Endothelial cell of umbilical vein (primary cell): ENCODE results near the gene USP6NL. TPM values are rescaled to one million over a fixed set of nuclear protein-coding genes. Genes with fewer than 3 reads are reported as not detected.

ENCODE experiments used
- BruUV-seq: library from RNA; stranded (reverse); fragments of 400-500 nt; replicated peaks from 2 replicates; lab custom pipeline; 2021; lab: Mats Ljungman, UMichigan
- CTCF ChIA-PET: fragments of 300-600, 350-600 bp; sonication (Branson Sonifier 250); formaldehyde crosslinking; loops from one replicate; lab custom pipeline; 2021; ENCODE audit warnings: antibody characterized with exemption, inconsistent platforms; lab: Charles Lee
- POLR2A ChIA-PET: fragments of 300-600, 350-600 bp; sonication (Branson Sonifier 250); formaldehyde crosslinking; loops from one replicate; lab custom pipeline; 2021; ENCODE audit warnings: antibody characterized with exemption, inconsistent platforms; lab: Charles Lee
- DNase-seq: peaks from one replicate; pipeline ENCODE4 v3.0.0-alpha.2; 2011; ENCODE audit warnings: low read depth, low spot score
- FAIRE-seq: peaks from 2 replicates; lab custom pipeline; 2011; peaks lifted over from hg19 to GRCh38; lab: Jason Lieb, UNC
- H2AFZ ChIP-seq: 2 replicates; pipeline ENCODE4 v1.6.0; 2012; ENCODE audit warnings: low read depth, low read length, control low read depth, inconsistent platforms
- H3K27ac ChIP-seq: 2 replicates; pipeline ENCODE4 v1.5.1; 2011; ENCODE audit warnings: low read depth, mild to moderate bottlenecking, control low read depth, low read length, moderate library complexity; ENCODE audit not compliant: insufficient read depth
- H3K27me3 ChIP-seq, 2 experiments: 2 replicates each; pipeline versions ENCODE4 v1.6.0 to v1.6.1; 2011; ENCODE audit warnings: low read length in 2 of 2, mixed read lengths in 1 of 2; ENCODE audit not compliant: control insufficient read depth in 2 of 2, insufficient read depth in 2 of 2
- H3K36me3 ChIP-seq, 2 experiments: 2 replicates in 1 of 2; 3 replicates in 1 of 2; pipeline ENCODE4 v1.5.1; 2011; ENCODE audit warnings: low read length in 2 of 2, mild to moderate bottlenecking in 1 of 2, moderate library complexity in 1 of 2; ENCODE audit not compliant: control insufficient read depth in 2 of 2, insufficient read depth in 2 of 2; ENCODE audit errors: extremely low read depth in 1 of 2
- H3K4me1 ChIP-seq: 3 replicates; pipeline ENCODE4 v1.5.1; 2011; ENCODE audit warnings: mild to moderate bottlenecking, low read length; ENCODE audit not compliant: control insufficient read depth, insufficient read depth; ENCODE audit errors: extremely low read depth
- H3K4me2 ChIP-seq: 2 replicates; pipeline ENCODE4 v1.6.1; 2011; ENCODE audit warnings: low read length, control low read depth, mixed read lengths; ENCODE audit not compliant: insufficient read depth
- H3K4me3 ChIP-seq, 3 experiments: fragments of 200-600 bp in 1 of 3; sonication (generic), shearing (Covaris generic) in 1 of 3; replicated peaks in 1 of 3; 2 replicates each; pipeline ENCODE4 v1.5.1; 2011 to 2016; ENCODE audit warnings: control low read depth in 3 of 3, low read length in 3 of 3, mild to moderate bottlenecking in 2 of 3, inconsistent platforms in 1 of 3, low read depth in 1 of 3, moderate library complexity in 1 of 3; ENCODE audit not compliant: insufficient read depth in 1 of 3
- H3K79me2 ChIP-seq: 2 replicates; pipeline ENCODE4 v1.6.0; 2012; ENCODE audit warnings: low read length, inconsistent platforms; ENCODE audit not compliant: control insufficient read depth, insufficient read depth
- H3K9ac ChIP-seq: replicated peaks from 2 replicates; pipeline ENCODE3; 2011; ENCODE audit warnings: low read length, control low read depth; ENCODE audit not compliant: insufficient read depth; ENCODE audit errors: extremely low read depth
- H3K9me1 ChIP-seq: replicated peaks from 3 replicates; pipeline ENCODE4 v1.6.0; 2011; ENCODE audit warnings: mild to moderate bottlenecking, low read length; ENCODE audit not compliant: control insufficient read depth, insufficient read depth; ENCODE audit errors: extremely low read depth
- H3K9me3 ChIP-seq: replicated peaks from 2 replicates; pipeline ENCODE4 v1.5.1; 2012; ENCODE audit warnings: low read length, inconsistent platforms; ENCODE audit not compliant: control insufficient read depth, insufficient read depth
- H4K20me1 ChIP-seq: replicated peaks from 2 replicates; pipeline ENCODE3; 2011; ENCODE audit warnings: mild to moderate bottlenecking, low read length; ENCODE audit not compliant: control insufficient read depth, insufficient read depth; ENCODE audit errors: extremely low read depth
- CTCF ChIP-seq, 2 donors: IDR thresholded peaks; 1 replicate in 1 of 2; 2 replicates in 1 of 2; pipeline ENCODE4 v1.5.1; 2011; ENCODE audit warnings: low read length in 2 of 2, mild to moderate bottlenecking in 2 of 2, moderate library complexity in 2 of 2, control low read depth in 1 of 2, inconsistent platforms in 1 of 2, low read depth in 1 of 2; ENCODE audit not compliant: insufficient read depth in 1 of 2; ENCODE audit errors: extremely low read depth in 1 of 2
- EZH2 ChIP-seq: IDR thresholded peaks from 2 replicates; pipeline ENCODE4 v1.6.1; 2012; ENCODE audit warnings: borderline replicate concordance, low read depth, mild to moderate bottlenecking, moderate library complexity, low read length, inconsistent platforms; ENCODE audit not compliant: severe bottlenecking
- FOS ChIP-seq: IDR thresholded peaks from 2 replicates; pipeline ENCODE4 v1.6.1; 2011; ENCODE audit warnings: mild to moderate bottlenecking, low read length, moderate library complexity, borderline replicate concordance; ENCODE audit not compliant: insufficient read depth
- GATA2 ChIP-seq: IDR thresholded peaks from 2 replicates; pipeline ENCODE4 v1.7.0; 2011; ENCODE audit warnings: low read depth, mild to moderate bottlenecking, moderate library complexity, mixed read lengths, low read length; ENCODE audit not compliant: insufficient read length, insufficient read depth
- JUN ChIP-seq: IDR thresholded peaks from 2 replicates; pipeline ENCODE4 v1.6.1; 2011; ENCODE audit warnings: borderline replicate concordance, low read depth; ENCODE audit not compliant: insufficient read length, insufficient read depth
- MYC ChIP-seq: IDR thresholded peaks from one replicate; pipeline ENCODE4 v1.6.1; 2011; ENCODE audit warnings: mild to moderate bottlenecking, low read depth, low read length
- POLR2A ChIP-seq: IDR thresholded peaks from 2 replicates; pipeline ENCODE4 v1.6.1; 2012; ENCODE audit warnings: low read depth, mild to moderate bottlenecking, control low read depth, low read length
- POLR2AphosphoS5 ChIP-seq: IDR thresholded peaks from 2 replicates; pipeline ENCODE4 v1.6.1; 2012; ENCODE audit warnings: low read depth, mild to moderate bottlenecking, control low read depth, low read length, moderate library complexity; ENCODE audit not compliant: insufficient read depth
- dilution Hi-C: fragments of 300-500 bp; cut with MboI; formaldehyde crosslinking; loops from one replicate; pipeline ENCODE4 v1.15.0; 2019; ENCODE audit warnings: low sequenced_read_pairs; ENCODE audit not compliant: extremely low pct_ligation_motif_present
- intact Hi-C: fragments of 100-400 bp; cut with micrococcal nuclease; formaldehyde crosslinking; loops from one replicate; pipeline ENCODE4 v1.10.0; 2022
- polyA plus RNA-seq, 4 experiments: library from polyadenylated mRNA; depleted of rRNA in 3 of 4; stranded (reverse) in 3 of 4; unstranded in 1 of 4; fragments of >200 nt; gene quantifications; 2 replicates each; pipeline versions ENCODE4 v1.2.1 to v1.2.3, GENCODE V29; 2011 to 2012; ENCODE audit warnings: missing spikeins in 1 of 4
- total RNA-seq: library from RNA; stranded (reverse); gene quantifications from 2 replicates; pipeline ENCODE4 v1.2.3, GENCODE V29; 2021
- TF ChIP-seq, protein P1 (sequence below): IDR thresholded peaks from 2 replicates; pipeline ENCODE4 v1.6.1; 2011; ENCODE audit not compliant: insufficient read depth, insufficient read length

USP6NL gene
- total and polyA plus RNA-seq, 2 donors (not counting 3 experiments of a cell fraction or from before 2014, with no cell fraction given): 13.5 to 29.2 TPM

GRCh38 chr10:11489591-11489990, 121.9 kb downstream of the USP6NL start:
- Histone ChIP-seq H3K79me2 (no peaks in the 10 kb centered on the region), H2AFZ (no peak overlapping the region), H3K9me3 (no peaks in the 10 kb centered on the region), H3K4me3 (no peak overlapping the region), H3K36me3 (peaks cover 15 to 19% of the 10 kb centered on the region in 2 experiments), H3K9ac (no peak overlapping the region), H3K9me1 (no peaks in the 10 kb centered on the region), H3K27ac (no peak overlapping the region), H3K4me1 (no peaks in the 10 kb centered on the region), H4K20me1 (no peaks in the 10 kb centered on the region), H3K4me2 (no peak overlapping the region), H3K27me3 (no peaks in the 10 kb centered on the region)
- ChIA-PET CTCF (no interaction called here), POLR2A (no interaction called here)
- dilution Hi-C loops: no loop called here
- TF ChIP-seq EZH2 (no peak), JUN (no peak), POLR2AphosphoS5 (no peak), POLR2A (no peak), FOS (no peak), CTCF (IDR thresholded peaks at IDR 0.05; ENCODE audit: extremely low read depth in 1 of 2, insufficient read depth in 1 of 2, low read depth in 1 of 2, low read length in 2 of 2) (no peak), GATA2 (no peak), MYC (no peak)
- TF ChIP-seq, protein P1, sequence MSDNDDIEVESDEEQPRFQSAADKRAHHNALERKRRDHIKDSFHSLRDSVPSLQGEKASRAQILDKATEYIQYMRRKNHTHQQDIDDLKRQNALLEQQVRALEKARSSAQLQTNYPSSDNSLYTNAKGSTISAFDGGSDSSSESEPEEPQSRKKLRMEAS: no peak
- no peak for FAIRE-seq
- BruUV-seq: no TSS peak
- intact Hi-C loops: no loop called here
- no peak for DNase-seq
